Midbrain (tissue), 1 donor: ENCODE results near the gene HTR7.
"Not testable (repeated sequence)": the region's sequence is repeated elsewhere in the genome, so short reads cannot be mapped to it uniquely, and the experiment has no call there.

Experiments used
- DNase-seq: peaks from one replicate; lab custom pipeline; 2025; lab: John Stamatoyannopoulos, UW

The HTR7 gene

GRCh38 chr10:90858461-90858968 is 676 bp upstream of the HTR7 start:
- no peak for DNase-seq

GRCh38 chr10:90856964-90857634 is 740 bp downstream of the HTR7 start:
- no peak for DNase-seq

- no peak for DNase-seq
Measured at GRCh38 chr10:90856261-90856660, 1.6 kb downstream of the HTR7 start.

GRCh38 chr10:90855126-90855525 is 2.7 kb downstream of the HTR7 start:
- no peak for DNase-seq

- DNase-seq, result no peak
Measured at GRCh38 chr10:90849956-90850749, 7.7 kb downstream of the HTR7 start.

GRCh38 chr10:90847436-90847835 is 10.4 kb downstream of the HTR7 start:
- no peak for DNase-seq

GRCh38 chr10:90846746-90847145 is 11.1 kb downstream of the HTR7 start:
- DNase-seq, result no peak

GRCh38 chr10:90845726-90846125 is 12.1 kb downstream of the HTR7 start:
- DNase-seq, result no peak

GRCh38 chr10:90842725-90843124 is 15.1 kb downstream of the HTR7 start:
- DNase-seq, result no peak

- DNase-seq, result no peak
Measured at GRCh38 chr10:90837486-90837885, 20.4 kb downstream of the HTR7 start.

GRCh38 chr10:90834326-90834725 is 23.5 kb downstream of the HTR7 start:
- no peak for DNase-seq

- DNase-seq, result no peak
Measured at GRCh38 chr10:90832111-90832510, 25.7 kb downstream of the HTR7 start.

GRCh38 chr10:90822508-90822907 is 35.3 kb downstream of the HTR7 start:
- no peak for DNase-seq

- not testable (repeated sequence) for DNase-seq
Measured at GRCh38 chr10:90821864-90822263, 36.0 kb downstream of the HTR7 start.

GRCh38 chr10:90819911-90820310 is 37.9 kb downstream of the HTR7 start:
- no peak for DNase-seq

- no peak for DNase-seq
Measured at GRCh38 chr10:90818736-90819135, 39.1 kb downstream of the HTR7 start.

- no peak for DNase-seq
Measured at GRCh38 chr10:90817128-90817889, 40.5 kb downstream of the HTR7 start.

GRCh38 chr10:90816466-90816865 is 41.4 kb downstream of the HTR7 start:
- DNase-seq, result no peak

GRCh38 chr10:90813594-90814365 is 44.1 kb downstream of the HTR7 start:
- no peak for DNase-seq

- DNase-seq, result not testable (repeated sequence)
Measured at GRCh38 chr10:90807106-90807505, 50.7 kb downstream of the HTR7 start.

GRCh38 chr10:90806677-90807076 is 51.2 kb downstream of the HTR7 start:
- no peak for DNase-seq

- DNase-seq, result no peak
Measured at GRCh38 chr10:90805206-90805605, 52.6 kb downstream of the HTR7 start.
